ENCODE data around the gene ATP5PD. TPM values are rescaled to one million over a fixed set of nuclear protein-coding genes. Genes with fewer than 3 reads are reported as not detected.

The ATP5PD gene
- total and polyA plus RNA-seq, 2 of the 13 experiments (the other 11 are each of a cell fraction or from before 2014, with no cell fraction given), result 158 to 428 TPM

GRCh38 chr17:75091855-75092327, 45.1 kb upstream of the ATP5PD start (continued):
- TF ChIP-seq MAZ (IDR thresholded peaks at IDR 0.05; ENCODE audit: borderline replicate concordance, low read depth, low read length), result no peak
- TF ChIP-seq MAZ (CRISPR knock-in tag; IDR thresholded peaks at IDR 0.05; ENCODE audit: low read depth), result no peak; the same call in 1 of the 2 replicates
- TF ChIP-seq ZMYM3 (CRISPR knock-in tag; IDR thresholded peaks at IDR 0.05), result no peak
- peak; percentile 86 for TF ChIP-seq ZNF282 (IDR thresholded peaks at IDR 0.05; ENCODE audit: partially characterized antibody)
- TF ChIP-seq ZSCAN21 (CRISPR knock-in tag; IDR thresholded peaks at IDR 0.05; ENCODE audit: borderline replicate concordance), result 0 out of 2 replicates have a peak, but pooled peaks have one; percentile 6
- TF ChIP-seq FOXK2 (IDR thresholded peaks at IDR 0.05), result 0 out of 2 replicates have a peak, but pooled peaks have one; percentile 19
- TF ChIP-seq HOXA3 (CRISPR knock-in tag; IDR thresholded peaks at IDR 0.05), result 0 out of 2 replicates have a peak, but pooled peaks have one; percentile 19
- TF ChIP-seq MTA1 (CRISPR knock-in tag; IDR thresholded peaks at IDR 0.05; ENCODE audit: borderline replicate concordance), result no peak
- TF ChIP-seq ZNF160 (CRISPR knock-in tag; IDR thresholded peaks at IDR 0.05), result no peak
- peak; percentile 20; the same call in 1 of the 2 replicates for TF ChIP-seq HOXA9 (CRISPR knock-in tag; IDR thresholded peaks at IDR 0.05; ENCODE audit: borderline replicate concordance)
- no peak for TF ChIP-seq WIZ (CRISPR knock-in tag; IDR thresholded peaks at IDR 0.05)
- no peak for TF ChIP-seq MBD4 (IDR thresholded peaks at IDR 0.05; ENCODE audit: borderline replicate concordance, low read length)
- no peak for TF ChIP-seq ZNF607 (CRISPR knock-in tag; IDR thresholded peaks at IDR 0.05; ENCODE audit: borderline replicate concordance)
- TF ChIP-seq ZNF468 (CRISPR knock-in tag; IDR thresholded peaks at IDR 0.05), result peak; percentile 53; the same call in 1 of the 2 replicates
- no peak for TF ChIP-seq GFI1 (CRISPR knock-in tag; IDR thresholded peaks at IDR 0.05; ENCODE audit: borderline replicate concordance)
- 0 out of 2 replicates have a peak, but pooled peaks have one; percentile 43 for TF ChIP-seq GLI4 (CRISPR knock-in tag; IDR thresholded peaks at IDR 0.05; ENCODE audit: borderline replicate concordance)
- no peak for TF ChIP-seq ZNF264 (CRISPR knock-in tag; IDR thresholded peaks at IDR 0.05)
- TF ChIP-seq TMF1 (CRISPR knock-in tag; IDR thresholded peaks at IDR 0.05; ENCODE audit: low read depth), result 0 out of 2 replicates have a peak, but pooled peaks have one; percentile 2
- TF ChIP-seq FLYWCH1 (CRISPR knock-in tag; IDR thresholded peaks at IDR 0.05), result 0 out of 2 replicates have a peak, but pooled peaks have one; percentile 7
- TF ChIP-seq LCORL (IDR thresholded peaks at IDR 0.05), result peak; percentile 47; the same call in 1 of the 2 replicates
- no peak for TF ChIP-seq LCORL (CRISPR knock-in tag; IDR thresholded peaks at IDR 0.05)
- 0 out of 2 replicates have a peak, but pooled peaks have one; percentile 13 for TF ChIP-seq ATF7 (IDR thresholded peaks at IDR 0.05)
- no peak for TF ChIP-seq ATF7 (CRISPR knock-in tag; IDR thresholded peaks at IDR 0.05)
- no peak for TF ChIP-seq ZNF180 (CRISPR knock-in tag; IDR thresholded peaks at IDR 0.05; ENCODE audit: borderline replicate concordance, low read depth)
- TF ChIP-seq FOXA1 (IDR thresholded peaks at IDR 0.05), result peak; percentile 30; the same call in 1 of the 2 replicates
- TF ChIP-seq FOXA1 (CRISPR knock-in tag; IDR thresholded peaks at IDR 0.05), result 0 out of 2 replicates have a peak, but pooled peaks have one; percentile 40
- TF ChIP-seq ZNF660 (CRISPR knock-in tag; IDR thresholded peaks at IDR 0.05; ENCODE audit: borderline replicate concordance, low read depth), result 0 out of 2 replicates have a peak, but pooled peaks have one; percentile 44
- no peak for TF ChIP-seq ZNF616 (CRISPR knock-in tag; IDR thresholded peaks at IDR 0.05; ENCODE audit: low read depth)
- TF ChIP-seq MNT (IDR thresholded peaks at IDR 0.05), result peak; percentile 42; the same call in 1 of the 2 replicates
